GM15510 (cell line): ENCODE measurements around the gene LEMD3.

Experiments
- POLR2A ChIP-seq: IDR thresholded peaks from 3 replicates; pipeline ENCODE4 v1.6.1; 2011; ENCODE audit warnings: borderline replicate concordance; ENCODE audit not compliant: insufficient read length; ENCODE audit errors: extremely low read depth

The LEMD3 gene

DNA sequence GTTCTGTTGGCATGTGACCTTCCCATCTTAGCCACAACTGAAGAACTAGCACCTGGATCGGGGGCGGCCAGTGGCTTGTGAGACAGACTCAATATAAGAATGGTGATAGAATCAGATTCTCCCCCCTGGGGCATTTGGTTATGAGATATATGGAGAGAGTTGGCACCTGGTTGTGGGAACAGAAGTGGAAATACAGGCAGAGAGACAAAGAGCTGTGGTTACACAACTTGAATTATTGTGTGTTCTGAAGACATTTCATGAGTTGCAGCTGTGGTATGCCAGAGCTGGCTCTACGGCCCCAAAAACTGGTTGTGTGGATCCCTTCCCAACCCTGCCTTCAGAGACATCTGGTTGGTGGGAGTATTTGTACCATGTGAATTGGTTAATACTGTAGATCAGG lies 106.2 kb downstream of the LEMD3 start:
- no peak for TF ChIP-seq POLR2A

DNA sequence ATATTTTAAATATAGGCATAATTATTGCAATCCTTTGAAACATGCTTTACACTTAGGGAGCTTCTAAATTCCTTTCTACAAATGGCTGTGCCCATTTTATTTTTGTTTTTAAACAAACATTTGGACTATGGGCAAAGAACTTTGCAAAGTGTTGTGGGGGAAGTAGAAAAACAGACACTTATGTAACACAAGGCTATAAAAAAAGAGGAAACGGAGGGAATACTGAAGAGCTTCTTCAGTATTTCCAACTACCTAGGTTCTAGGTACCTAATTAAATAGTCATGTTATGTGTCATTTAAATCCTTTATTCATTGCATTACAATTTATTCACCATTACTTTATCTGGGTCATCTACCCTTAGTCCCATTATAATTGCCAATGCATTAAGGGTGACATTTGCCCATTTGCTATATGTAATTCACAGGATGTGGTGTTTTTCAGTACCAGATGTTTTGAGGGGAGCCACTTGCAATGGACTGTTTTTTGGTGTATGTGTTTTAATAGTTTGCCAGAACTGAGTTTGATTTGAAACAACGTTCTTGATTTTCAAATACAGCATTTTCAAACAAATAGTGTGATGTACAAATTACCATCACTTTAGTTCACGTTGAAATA lies 107.6 kb downstream of the LEMD3 start:
- TF ChIP-seq POLR2A: no peak

DNA sequence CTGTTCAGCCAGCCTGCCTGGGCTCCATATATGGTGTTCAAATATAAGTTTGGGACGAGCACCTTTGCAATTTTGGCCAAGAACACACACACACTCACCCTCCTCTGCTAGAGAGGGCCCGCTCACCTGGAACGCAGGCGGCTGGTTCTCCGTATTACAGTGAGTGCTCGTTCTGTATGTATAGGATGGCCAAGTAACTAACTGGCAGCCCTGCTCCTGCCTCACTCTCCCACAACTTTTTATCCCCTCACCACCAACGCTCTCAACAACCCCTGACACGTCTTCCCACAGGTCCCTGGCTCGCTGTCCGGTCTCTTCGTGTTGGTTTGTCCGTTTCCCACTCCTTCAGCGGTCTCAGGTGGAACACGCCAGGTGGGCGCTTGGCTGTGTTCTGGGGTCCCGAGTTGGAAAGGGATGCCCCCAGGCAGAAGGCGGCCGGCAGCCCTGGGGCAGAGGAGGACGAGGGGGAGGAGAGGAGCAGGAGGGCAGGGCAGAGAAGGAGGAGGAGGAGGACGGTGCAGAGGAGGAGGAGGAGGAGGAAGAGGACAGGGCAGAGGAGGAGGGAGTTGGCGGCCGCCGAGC lies 108.7 kb downstream of the LEMD3 start:
- no peak for TF ChIP-seq POLR2A

DNA sequence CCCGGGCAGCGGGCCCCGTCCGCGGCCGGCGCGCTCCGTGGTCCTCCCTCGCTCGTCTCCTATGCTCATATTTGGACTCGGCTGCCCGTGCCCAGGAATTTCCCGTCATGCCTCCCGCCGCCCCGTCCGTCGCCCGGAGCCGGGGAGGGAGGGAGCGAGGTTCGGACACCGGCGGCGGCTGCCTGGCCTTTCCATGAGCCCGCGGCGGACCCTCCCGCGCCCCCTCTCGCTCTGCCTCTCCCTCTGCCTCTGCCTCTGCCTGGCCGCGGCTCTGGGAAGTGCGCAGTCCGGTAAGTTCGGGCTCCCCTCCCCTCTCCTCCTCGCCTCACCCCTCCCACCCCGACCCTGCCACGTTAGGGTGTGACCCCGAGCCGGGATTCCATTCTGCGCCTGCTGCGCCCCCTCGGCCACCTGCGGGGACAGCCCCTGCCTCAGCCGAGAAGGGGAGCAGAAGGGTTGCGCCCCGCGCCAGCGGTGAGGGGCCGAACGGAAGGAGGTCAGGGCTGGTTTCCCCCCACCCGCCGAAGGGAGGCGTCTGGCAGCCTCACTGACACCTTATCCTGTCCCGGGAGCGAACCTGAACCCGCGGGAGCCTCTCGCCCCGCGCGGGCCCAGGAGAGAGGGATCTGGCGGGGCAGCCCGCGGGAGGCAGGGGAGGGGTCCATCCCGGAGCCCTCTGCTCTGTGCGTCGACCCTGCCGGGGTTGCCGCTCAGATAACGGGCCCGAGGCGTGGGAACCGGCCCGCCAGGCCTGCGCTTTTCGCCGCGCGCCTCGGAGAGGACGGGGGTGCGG lies 109.4 kb downstream of the LEMD3 start, which contains the start of gene MSRB3:
Gene MSRB3, plus strand, starts transcription at position 108 of the 793 bp plus-strand sequence. CDS start 29,897 bp downstream, outside the sequence.
- TF ChIP-seq POLR2A: no peak

DNA sequence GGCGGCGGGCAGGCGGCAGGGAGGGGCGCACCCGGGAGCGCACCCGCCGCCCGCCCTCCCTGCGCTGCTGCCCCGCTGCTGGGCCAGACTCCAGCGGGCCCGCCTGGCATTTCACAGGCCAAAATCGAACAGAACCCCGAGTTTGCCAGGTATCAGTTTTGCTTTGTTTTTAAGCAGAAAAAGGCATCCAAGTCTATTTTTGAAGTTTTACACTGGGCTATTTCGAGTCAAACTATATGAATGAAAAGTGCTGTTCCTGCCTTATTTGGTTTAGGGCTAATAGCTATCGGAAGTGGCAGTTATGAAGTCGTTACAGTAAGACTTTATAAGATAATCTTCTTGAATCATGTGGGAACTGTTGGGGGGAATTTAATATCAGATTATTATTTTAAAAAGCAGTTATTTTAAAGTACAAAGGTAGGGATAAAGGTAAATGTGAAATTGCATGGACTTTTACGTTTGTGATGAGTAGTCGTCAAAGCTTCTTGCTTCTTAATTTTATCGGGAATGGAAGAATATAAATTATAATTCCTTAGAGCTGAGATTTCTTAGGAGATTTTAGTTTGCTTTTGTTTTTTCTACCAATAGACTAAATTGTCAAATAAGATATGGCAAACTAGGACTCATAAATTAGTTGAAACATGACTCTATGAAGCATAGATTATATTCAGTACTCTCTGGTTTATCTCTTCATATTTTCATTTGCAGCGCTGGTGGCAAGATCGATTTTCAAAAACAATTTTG lies 110.2 kb downstream of the LEMD3 start:
- no peak for TF ChIP-seq POLR2A

DNA sequence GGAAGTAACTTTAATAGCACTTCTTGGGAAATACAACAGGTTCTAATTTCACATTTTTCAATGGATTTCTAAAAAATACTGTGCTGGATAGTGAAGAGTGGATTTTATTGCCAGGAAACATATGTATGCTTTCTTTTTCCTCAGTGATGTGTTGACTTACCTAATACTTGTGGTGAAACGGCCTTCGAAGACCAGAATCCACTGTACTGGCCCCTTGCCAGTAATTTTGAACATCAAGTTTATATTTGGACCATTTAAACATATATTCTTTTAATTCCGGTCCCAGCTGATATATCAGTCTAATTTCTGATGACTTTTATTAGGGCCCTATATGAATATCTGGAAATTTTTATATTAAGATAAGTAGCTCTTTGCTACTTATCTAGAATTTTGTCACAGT lies 110.9 kb downstream of the LEMD3 start:
- TF ChIP-seq POLR2A: no peak

DNA sequence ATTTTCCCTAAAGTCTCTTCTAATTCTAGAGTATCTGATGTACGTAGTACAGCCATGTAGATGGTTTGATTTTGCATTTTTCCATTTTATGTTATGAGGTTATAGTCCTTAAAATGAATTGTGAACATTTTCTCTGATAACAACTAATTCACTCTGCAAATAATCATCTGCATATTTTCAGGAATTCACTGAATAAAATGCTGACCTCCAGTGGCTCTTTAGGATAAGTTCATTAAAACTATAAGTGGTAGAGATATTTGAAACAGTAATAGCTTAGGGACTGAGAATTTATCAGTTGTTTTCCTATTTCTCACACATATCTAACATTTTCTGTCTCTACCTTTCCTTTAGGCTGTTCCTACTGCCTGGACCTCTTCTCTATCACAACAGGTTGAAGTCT lies 113.5 kb downstream of the LEMD3 start:
- no peak for TF ChIP-seq POLR2A

DNA sequence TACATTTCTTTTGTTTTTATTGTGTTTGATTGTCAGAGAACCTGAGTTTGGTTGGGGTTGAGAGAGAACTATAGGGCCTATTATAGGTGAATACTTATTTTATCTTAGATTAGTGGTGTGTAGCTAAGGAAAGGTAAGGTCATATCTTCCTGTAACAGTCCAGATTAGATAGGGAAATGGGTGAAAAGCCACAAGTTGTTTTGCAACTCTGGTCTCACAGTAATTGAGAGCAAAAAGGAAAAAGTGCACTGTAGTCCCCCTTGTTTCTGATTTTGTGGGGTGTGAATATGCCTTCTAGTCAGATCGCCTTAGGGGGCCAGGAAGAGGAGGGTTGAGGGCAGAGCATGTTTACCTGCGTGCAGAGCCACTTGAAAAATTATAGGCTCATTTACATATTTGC lies 118.0 kb downstream of the LEMD3 start:
- TF ChIP-seq POLR2A: no peak

DNA sequence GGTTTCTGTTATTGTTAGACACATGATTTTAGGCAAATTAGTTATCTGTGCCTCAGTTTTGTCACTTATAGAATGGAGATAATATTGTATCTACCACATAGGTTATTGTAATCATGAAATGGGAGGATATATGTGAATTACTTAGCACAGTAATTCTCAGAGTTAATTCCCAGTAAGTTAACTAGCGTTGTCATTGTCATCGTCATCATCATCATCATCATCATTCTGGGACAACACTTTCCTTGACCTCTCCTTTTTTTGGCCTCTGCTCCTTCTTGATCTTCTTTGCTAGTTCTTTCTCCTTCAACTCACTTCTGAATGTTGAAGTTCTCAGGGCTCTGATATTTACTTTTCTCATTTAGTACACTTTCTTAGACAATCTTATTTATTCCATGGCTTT lies 122.9 kb downstream of the LEMD3 start:
- no peak for TF ChIP-seq POLR2A

DNA sequence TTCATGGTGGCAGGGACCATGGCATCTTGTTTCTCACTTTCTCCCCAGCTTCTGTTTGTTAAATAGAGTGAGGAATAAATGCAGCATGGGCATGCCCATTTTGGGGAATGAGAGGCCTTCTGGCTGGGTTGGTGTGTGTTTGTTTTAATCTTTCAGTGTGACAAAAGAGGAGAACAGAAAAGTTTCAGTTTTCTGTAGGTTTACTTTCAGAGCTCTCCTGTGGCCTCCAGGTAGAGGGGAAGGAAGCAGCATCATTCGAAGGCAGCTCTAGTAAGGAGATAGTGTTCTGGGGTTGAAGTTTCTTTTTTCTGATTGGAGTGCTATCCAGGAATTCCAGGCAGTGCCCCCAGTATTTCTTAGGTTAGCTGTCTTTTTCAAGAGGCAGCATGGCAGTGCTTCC lies 124.4 kb downstream of the LEMD3 start:
- TF ChIP-seq POLR2A: no peak

DNA sequence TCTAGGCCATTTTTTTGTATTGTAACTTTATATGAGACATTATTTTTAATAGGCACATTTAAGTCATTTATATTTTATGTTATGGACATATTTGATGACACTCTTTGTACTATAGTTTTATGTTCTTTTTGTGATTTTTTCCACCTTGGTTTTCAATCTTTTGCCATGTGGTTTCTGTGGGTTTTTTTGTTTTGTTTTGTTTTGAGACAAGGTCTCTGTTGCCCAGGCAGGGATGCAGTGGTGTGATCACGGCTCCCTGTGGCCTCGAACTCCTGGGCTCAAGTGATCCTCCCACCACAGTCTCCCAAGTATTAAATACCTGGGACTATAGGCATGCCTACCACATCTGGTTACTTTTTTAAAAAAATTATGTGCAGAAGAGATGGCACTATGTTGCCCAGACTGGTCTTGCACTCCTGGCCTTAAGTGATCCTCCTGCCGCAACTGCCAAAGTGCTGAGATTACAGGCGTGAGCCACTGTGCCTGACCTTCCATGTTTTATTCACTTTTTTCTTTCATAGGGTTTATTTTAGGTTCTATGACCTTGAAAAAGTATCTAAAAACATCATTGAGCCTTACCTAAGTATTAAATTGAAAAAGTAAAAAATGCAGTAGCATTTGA lies 125.4 kb downstream of the LEMD3 start:
- TF ChIP-seq POLR2A: no peak

DNA sequence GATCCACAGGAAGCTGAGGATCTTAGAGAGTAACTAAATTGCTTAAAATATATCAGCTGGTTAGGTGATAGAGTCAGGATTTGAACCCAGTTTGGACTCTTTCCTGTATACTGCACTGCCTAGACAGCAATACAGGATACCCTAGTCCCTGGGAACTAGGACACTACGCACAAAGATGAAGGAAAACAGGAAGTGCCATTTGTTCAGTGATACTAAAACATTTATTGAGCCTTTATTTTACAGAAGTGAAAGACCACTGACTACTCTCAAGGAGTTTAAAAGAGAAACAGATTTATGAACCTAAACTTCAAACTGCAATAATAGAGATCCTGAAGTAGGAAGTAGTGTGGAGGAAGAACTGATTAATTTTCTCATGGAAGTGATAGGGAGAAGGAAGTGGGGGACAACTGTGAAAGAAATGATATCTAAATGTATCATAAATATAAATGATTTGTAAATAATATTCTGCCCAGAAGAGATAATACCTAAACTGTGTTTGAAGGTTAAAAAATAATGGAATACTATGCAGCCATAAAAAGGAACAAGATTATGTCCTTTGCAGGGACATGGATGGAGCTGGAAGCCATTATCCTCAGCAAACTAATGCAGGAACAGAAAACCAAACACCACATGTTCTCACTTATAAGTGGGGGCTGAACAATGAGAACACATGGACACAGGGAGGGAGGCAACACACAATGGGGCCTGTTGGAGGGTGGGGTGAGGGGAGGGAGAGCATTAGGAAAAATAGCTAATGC lies 127.3 kb downstream of the LEMD3 start:
- no peak for TF ChIP-seq POLR2A
